Tibial nerve (tissue), 4 donors: ENCODE data around the gene SHISA6.

Experiments used
- EP300 ChIP-seq, 2 donors: sonication (generic); formaldehyde crosslinking; IDR thresholded peaks; one replicate each; pipeline ENCODE4 v1.6.1; 2017; ENCODE audit warnings: antibody characterized with exemption in 2 of 2, mild to moderate bottlenecking in 1 of 2
- TF ChIP-seq, protein P1 (sequence below), 5 experiments: fragments of 200-600 bp in 3 of 5; fragments of 450-650 bp in 2 of 5; sonication (generic) in 3 of 5; IDR thresholded peaks; one replicate each; pipeline ENCODE4 v1.5.1; 2016 to 2019; ENCODE audit warnings: antibody characterized with exemption in 5 of 5, mild to moderate bottlenecking in 3 of 5, moderate library complexity in 2 of 5

DNA sequence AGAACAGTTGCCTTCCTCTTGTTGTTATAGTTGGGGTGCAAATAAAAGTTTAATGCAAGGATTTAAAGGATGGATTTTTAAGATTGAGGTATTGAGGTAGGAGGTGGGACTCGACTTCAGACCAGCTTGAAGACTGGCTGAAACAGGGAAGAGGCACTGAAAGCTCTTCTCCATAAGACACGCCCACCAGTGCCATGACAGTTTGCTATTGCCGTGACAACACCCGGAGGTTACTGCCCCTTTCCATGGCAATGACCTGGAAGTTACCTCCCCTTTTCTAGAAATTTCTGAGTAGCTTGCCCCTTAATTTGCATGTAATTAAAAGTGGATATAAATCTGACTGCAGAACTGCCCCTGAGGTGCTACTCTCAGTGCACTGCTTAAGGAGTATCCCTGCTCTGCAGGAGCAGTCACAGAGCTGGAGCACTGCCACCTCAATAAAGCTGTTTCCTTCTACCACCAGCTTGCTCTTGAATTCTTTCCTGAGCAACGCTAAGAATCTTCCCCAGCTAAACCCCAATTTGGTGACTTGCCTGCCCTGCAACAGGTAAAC lies 122.6 kb downstream of the SHISA6 start:
- TF ChIP-seq, protein P1, sequence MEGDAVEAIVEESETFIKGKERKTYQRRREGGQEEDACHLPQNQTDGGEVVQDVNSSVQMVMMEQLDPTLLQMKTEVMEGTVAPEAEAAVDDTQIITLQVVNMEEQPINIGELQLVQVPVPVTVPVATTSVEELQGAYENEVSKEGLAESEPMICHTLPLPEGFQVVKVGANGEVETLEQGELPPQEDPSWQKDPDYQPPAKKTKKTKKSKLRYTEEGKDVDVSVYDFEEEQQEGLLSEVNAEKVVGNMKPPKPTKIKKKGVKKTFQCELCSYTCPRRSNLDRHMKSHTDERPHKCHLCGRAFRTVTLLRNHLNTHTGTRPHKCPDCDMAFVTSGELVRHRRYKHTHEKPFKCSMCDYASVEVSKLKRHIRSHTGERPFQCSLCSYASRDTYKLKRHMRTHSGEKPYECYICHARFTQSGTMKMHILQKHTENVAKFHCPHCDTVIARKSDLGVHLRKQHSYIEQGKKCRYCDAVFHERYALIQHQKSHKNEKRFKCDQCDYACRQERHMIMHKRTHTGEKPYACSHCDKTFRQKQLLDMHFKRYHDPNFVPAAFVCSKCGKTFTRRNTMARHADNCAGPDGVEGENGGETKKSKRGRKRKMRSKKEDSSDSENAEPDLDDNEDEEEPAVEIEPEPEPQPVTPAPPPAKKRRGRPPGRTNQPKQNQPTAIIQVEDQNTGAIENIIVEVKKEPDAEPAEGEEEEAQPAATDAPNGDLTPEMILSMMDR (IDR thresholded peaks at IDR 0.05), result no peak
- no peak for TF ChIP-seq EP300 (IDR thresholded peaks at IDR 0.05)
